ENCODE data around the gene EXOC2.

The EXOC2 gene

DNA sequence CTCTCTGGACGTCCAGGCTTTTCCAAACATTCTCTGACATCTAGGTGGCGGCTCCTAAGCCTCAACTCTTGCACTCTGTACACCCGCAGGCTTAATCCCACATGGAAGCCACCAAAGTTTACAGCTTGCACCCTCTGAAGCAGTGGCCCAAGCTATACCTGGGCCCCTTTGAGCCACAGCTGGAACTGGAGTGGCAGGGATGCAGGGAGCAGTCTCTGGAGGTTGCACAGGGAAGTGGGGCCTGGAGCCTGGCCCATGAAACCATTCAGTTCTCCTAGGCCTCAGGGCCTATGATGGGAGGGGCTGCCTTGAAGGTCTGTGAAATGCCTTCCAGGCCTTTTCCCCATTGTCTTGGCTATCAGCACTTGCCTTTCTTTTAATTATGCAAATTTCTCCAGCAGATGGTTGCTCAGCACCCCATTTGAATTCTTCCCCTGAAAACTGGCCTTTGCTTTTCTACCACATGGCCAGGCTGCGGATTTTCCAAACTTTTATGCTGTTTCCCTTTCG is 236.5 kb downstream of the EXOC2 start:
- H3K27me3 ChIP-seq (ENCODE audit: insufficient read depth, low read length, poor library complexity) = peaks cover 3% of the 10 kb centered on the region
- H3K79me2 ChIP-seq (ENCODE audit: insufficient read depth, low read length) = no peaks in the 10 kb centered on the region
- ATAC-seq (ENCODE audit: insufficient read depth, low read depth) (no peak), DNase-seq (no peak)
- H2AFZ ChIP-seq (ENCODE audit: low read depth, low read length) = no peak overlapping the region
- no peak overlapping the region for H3K4me2 ChIP-seq (ENCODE audit: insufficient read depth, low read length)
- no peaks in the 10 kb centered on the region for H3K9me3 ChIP-seq (ENCODE audit: insufficient read depth, low read length, severe bottlenecking)
- no peak overlapping the region for H3K9ac ChIP-seq (ENCODE audit: low read depth, low read length)
- no peak overlapping the region for H3K4me3 ChIP-seq (ENCODE audit: low read depth in 1 of 2, low read length in 2 of 2)
- H4K20me1 ChIP-seq (ENCODE audit: insufficient read depth, low read length) = no peaks in the 10 kb centered on the region
- no peak overlapping the region for H3K27ac ChIP-seq (ENCODE audit: low read length)
- TF ChIP-seq EZH2 (IDR thresholded peaks at IDR 0.05; ENCODE audit: borderline replicate concordance, low read depth, low read length, severe bottlenecking) = no peak
- TF ChIP-seq, protein P1, sequence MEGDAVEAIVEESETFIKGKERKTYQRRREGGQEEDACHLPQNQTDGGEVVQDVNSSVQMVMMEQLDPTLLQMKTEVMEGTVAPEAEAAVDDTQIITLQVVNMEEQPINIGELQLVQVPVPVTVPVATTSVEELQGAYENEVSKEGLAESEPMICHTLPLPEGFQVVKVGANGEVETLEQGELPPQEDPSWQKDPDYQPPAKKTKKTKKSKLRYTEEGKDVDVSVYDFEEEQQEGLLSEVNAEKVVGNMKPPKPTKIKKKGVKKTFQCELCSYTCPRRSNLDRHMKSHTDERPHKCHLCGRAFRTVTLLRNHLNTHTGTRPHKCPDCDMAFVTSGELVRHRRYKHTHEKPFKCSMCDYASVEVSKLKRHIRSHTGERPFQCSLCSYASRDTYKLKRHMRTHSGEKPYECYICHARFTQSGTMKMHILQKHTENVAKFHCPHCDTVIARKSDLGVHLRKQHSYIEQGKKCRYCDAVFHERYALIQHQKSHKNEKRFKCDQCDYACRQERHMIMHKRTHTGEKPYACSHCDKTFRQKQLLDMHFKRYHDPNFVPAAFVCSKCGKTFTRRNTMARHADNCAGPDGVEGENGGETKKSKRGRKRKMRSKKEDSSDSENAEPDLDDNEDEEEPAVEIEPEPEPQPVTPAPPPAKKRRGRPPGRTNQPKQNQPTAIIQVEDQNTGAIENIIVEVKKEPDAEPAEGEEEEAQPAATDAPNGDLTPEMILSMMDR (IDR thresholded peaks at IDR 0.05; ENCODE audit: borderline replicate concordance, extremely low read depth, low read length, poor library complexity, severe bottlenecking) = no peak
- H3K4me1 ChIP-seq (ENCODE audit: insufficient read depth, low read length) = no peaks in the 10 kb centered on the region
- H3K36me3 ChIP-seq (ENCODE audit: insufficient read depth, low read length) = no peaks in the 10 kb centered on the region

DNA sequence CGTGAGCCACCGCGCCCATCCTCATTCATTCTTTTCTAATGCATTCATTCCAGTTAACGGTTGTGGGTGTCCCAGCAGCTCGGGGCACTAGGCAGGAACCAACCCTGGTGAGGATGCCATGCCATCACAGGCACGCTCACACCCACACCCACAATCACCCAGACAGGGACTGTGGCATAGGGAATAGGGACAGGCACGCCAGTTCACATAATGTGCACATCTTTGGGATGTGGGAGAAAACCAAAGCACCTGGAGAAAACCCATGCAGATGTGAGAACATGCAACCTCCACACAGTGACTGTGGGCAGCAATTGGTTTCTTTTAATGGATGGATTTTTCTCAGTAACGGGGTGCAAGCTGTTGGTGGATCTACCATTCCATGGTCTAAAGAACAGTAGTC is 237.1 kb downstream of the EXOC2 start:
- DNase-seq = no peak
- no peak overlapping the region for H3K4me3 ChIP-seq (ENCODE audit: low read depth in 1 of 2, low read length in 2 of 2)
- H3K27me3 ChIP-seq (ENCODE audit: insufficient read depth, low read length, poor library complexity) = peaks cover 3% of the 10 kb centered on the region
- H3K4me1 ChIP-seq (ENCODE audit: insufficient read depth, low read length) = no peaks in the 10 kb centered on the region
- no peak overlapping the region for H3K4me2 ChIP-seq (ENCODE audit: insufficient read depth, low read length)
- ATAC-seq (ENCODE audit: insufficient read depth, low read depth) = no peak
- no peaks in the 10 kb centered on the region for H3K79me2 ChIP-seq (ENCODE audit: insufficient read depth, low read length)
- H2AFZ ChIP-seq (ENCODE audit: low read depth, low read length) = no peak overlapping the region
- no peak overlapping the region for H3K9ac ChIP-seq (ENCODE audit: low read depth, low read length)
- no peaks in the 10 kb centered on the region for H3K36me3 ChIP-seq (ENCODE audit: insufficient read depth, low read length)
- no peak overlapping the region for H3K27ac ChIP-seq (ENCODE audit: low read length)
- H3K9me3 ChIP-seq (ENCODE audit: insufficient read depth, low read length, severe bottlenecking) = no peaks in the 10 kb centered on the region
- H4K20me1 ChIP-seq (ENCODE audit: insufficient read depth, low read length) = no peaks in the 10 kb centered on the region
- TF ChIP-seq EZH2 (IDR thresholded peaks at IDR 0.05; ENCODE audit: borderline replicate concordance, low read depth, low read length, severe bottlenecking) = no peak
- TF ChIP-seq, protein P1 (IDR thresholded peaks at IDR 0.05; ENCODE audit: borderline replicate concordance, extremely low read depth, low read length, poor library complexity, severe bottlenecking) = no peak

DNA sequence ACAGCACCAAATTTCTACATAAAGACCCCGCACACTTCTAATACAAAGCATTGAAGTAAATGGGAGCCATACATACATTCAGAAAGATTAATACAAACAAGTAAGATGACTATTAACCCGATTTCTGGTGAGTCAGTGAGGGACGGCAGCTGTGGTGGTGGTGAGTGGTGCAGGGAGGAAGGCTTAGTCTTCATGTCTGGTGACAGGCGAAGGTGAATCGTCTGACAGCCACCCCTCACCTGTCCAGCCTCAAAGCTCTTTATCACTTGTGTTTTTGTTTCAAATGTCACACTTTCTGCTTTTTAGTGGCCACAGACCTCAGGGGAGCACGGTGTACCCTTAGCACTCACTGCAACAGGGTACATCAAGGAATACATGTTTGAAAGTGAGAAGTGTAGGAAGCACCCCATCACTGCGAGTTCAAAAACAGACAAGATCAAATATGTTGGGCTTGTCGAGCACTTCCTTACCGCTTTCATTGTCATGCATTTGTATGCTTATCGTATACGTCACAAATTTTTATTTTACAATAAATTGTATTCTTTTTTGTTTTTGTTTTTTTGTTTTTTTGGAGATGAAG is 237.8 kb downstream of the EXOC2 start:
- Histone ChIP-seq H3K9me3 (ENCODE audit: insufficient read depth, low read length, severe bottlenecking) (no peaks in the 10 kb centered on the region), H3K79me2 (ENCODE audit: insufficient read depth, low read length) (no peaks in the 10 kb centered on the region), H3K4me3 (ENCODE audit: low read depth in 1 of 2, low read length in 2 of 2) (no peak overlapping the region), H3K27ac (ENCODE audit: low read length) (no peak overlapping the region), H4K20me1 (ENCODE audit: insufficient read depth, low read length) (no peaks in the 10 kb centered on the region), H3K4me2 (ENCODE audit: insufficient read depth, low read length) (no peak overlapping the region), H3K27me3 (ENCODE audit: insufficient read depth, low read length, poor library complexity) (peaks cover 3% of the 10 kb centered on the region), H2AFZ (ENCODE audit: low read depth, low read length) (no peak overlapping the region), H3K9ac (ENCODE audit: low read depth, low read length) (no peak overlapping the region), H3K36me3 (ENCODE audit: insufficient read depth, low read length) (no peaks in the 10 kb centered on the region), H3K4me1 (ENCODE audit: insufficient read depth, low read length) (no peaks in the 10 kb centered on the region)
- TF ChIP-seq EZH2 (IDR thresholded peaks at IDR 0.05; ENCODE audit: borderline replicate concordance, low read depth, low read length, severe bottlenecking) = no peak
- TF ChIP-seq, protein P1 (IDR thresholded peaks at IDR 0.05; ENCODE audit: borderline replicate concordance, extremely low read depth, low read length, poor library complexity, severe bottlenecking) = no peak
- ATAC-seq (ENCODE audit: insufficient read depth, low read depth) (no peak), DNase-seq (no peak)
